ENCODE results near the gene SNX19. TPM values are rescaled to one million over a fixed set of nuclear protein-coding genes. Genes with fewer than 3 reads are reported as not detected.

The SNX19 gene
- total RNA-seq, 1 experiment from 2014 or later: 34.4 TPM

- peaks cover 11 to 86% (median 78%) of the 10 kb centered on the region in 3 experiments; a peak in 6 of 7 replicates for H3K36me3 Mint-ChIP-seq (ENCODE audit: insufficient read depth in 1 of 3, low read depth in 3 of 3)
- no peak overlapping the region for H3K27ac Mint-ChIP-seq
- TF ChIP-seq CTCF (conservative IDR thresholded peaks at IDR 0.05): no peak
Measured at GRCh38 chr11:130902380-130902779, 13.9 kb downstream of the SNX19 start.

More at GRCh38 chr11:130902380-130902779, 13.9 kb downstream of the SNX19 start:
- H3K79me2 ChIP-seq (ENCODE audit: insufficient read depth, low read length): no peaks in the 10 kb centered on the region
- H3K4me2 ChIP-seq (ENCODE audit: insufficient read depth, insufficient read length, low read length): no peak overlapping the region
- H3K9ac ChIP-seq (ENCODE audit: extremely low read depth, insufficient read length, low read length): no peak overlapping the region
- no peak overlapping the region for H4K8ac ChIP-seq (replicated peaks; ENCODE audit: insufficient read length, low read depth, low read length)
- no peaks in the 10 kb centered on the region; the same call in 1 of the 2 replicates for H3K27me3 ChIP-seq (ENCODE audit: insufficient read depth, low read length)
- Mint-ChIP-seq H3K4me1 (no peaks in the 10 kb centered on the region), H3K4me3 (no peak overlapping the region), H3K9me3 (no peaks in the 10 kb centered on the region), H3K27me3 (ENCODE audit: low read depth) (no peaks in the 10 kb centered on the region)
- H2BK20ac ChIP-seq (ENCODE audit: low read depth, low read length, poor library complexity, severe bottlenecking): no peak overlapping the region
- H3K18ac ChIP-seq (ENCODE audit: insufficient read length, low read depth, low read length): no peak overlapping the region
- no peaks in the 10 kb centered on the region for H3K23me2 ChIP-seq (ENCODE audit: insufficient read length, low read depth, low read length, poor library complexity, severe bottlenecking)
- H3K23ac ChIP-seq (ENCODE audit: insufficient read length, low read depth, low read length): no peak overlapping the region
- no peak overlapping the region for H3K4ac ChIP-seq (ENCODE audit: low read depth, low read length)
- no peaks in the 10 kb centered on the region for H3K4me1 ChIP-seq (ENCODE audit: insufficient read depth, low read length)
- no peak overlapping the region for H2BK120ac ChIP-seq (ENCODE audit: low read depth, low read length, poor library complexity, severe bottlenecking)
- H3K14ac ChIP-seq (ENCODE audit: insufficient read depth, low read length): no peak overlapping the region
- H2BK5ac ChIP-seq (ENCODE audit: insufficient read length, low read length): no peak overlapping the region
- H4K20me1 ChIP-seq (ENCODE audit: control insufficient read depth, insufficient read depth, insufficient read length): no peaks in the 10 kb centered on the region
- H2BK12ac ChIP-seq (ENCODE audit: insufficient read length, low read depth, low read length): no peak overlapping the region
- no CpG with 5 or more reads among the region's 3 CpGs for WGBS (ENCODE audit: extremely low coverage, insufficient read length, low lambda C conversion rate)
- no peak overlapping the region for H3K56ac ChIP-seq (ENCODE audit: insufficient read length, low read depth, low read length)
- H3K9me3 ChIP-seq (ENCODE audit: control insufficient read depth, low read depth, low read length): no peaks in the 10 kb centered on the region
- H4K5ac ChIP-seq (ENCODE audit: insufficient read length, low read depth, low read length): no peak overlapping the region
- H2BK15ac ChIP-seq (ENCODE audit: low read depth, low read length): no peak overlapping the region
- no peak for DNase-seq
- no peak overlapping the region for H2AK5ac ChIP-seq (ENCODE audit: insufficient read length, low read length)
- no peak overlapping the region for H3K27ac ChIP-seq (ENCODE audit: insufficient read length, low read depth, low read length)
- no peaks in the 10 kb centered on the region for H3K79me1 ChIP-seq (ENCODE audit: insufficient read depth, low read depth, low read length, poor library complexity, severe bottlenecking)
- no peak overlapping the region for H4K91ac ChIP-seq (ENCODE audit: insufficient read length, low read depth, low read length)
- no peak overlapping the region for H2AFZ ChIP-seq (ENCODE audit: low read length)
- H3T11ph ChIP-seq (ENCODE audit: low read length): no peak overlapping the region

Data from H9 (cell line).